ENCODE measurements around the gene RCOR1. TPM values are rescaled to one million over a fixed set of nuclear protein-coding genes. Genes with fewer than 3 reads are reported as not detected.

RCOR1 gene
- total RNA-seq, 1 experiment from 2014 or later: 34.1 TPM

- H3K79me2 ChIP-seq (ENCODE audit: insufficient read depth, low read length): peaks cover 17% of the 10 kb centered on the region; the same call in 1 of the 2 replicates
- no peak overlapping the region for H4K5ac ChIP-seq (ENCODE audit: insufficient read length, low read depth, low read length)
- H2BK12ac ChIP-seq (ENCODE audit: insufficient read length, low read depth, low read length): no peak overlapping the region
- H3K27me3 ChIP-seq (ENCODE audit: insufficient read depth, low read length): no peaks in the 10 kb centered on the region
- no peaks in the 10 kb centered on the region for H3K27me3 Mint-ChIP-seq (ENCODE audit: low read depth)
- no peak overlapping the region for H3K4me2 ChIP-seq (ENCODE audit: insufficient read depth, insufficient read length, low read length)
- no peak overlapping the region for H2AK5ac ChIP-seq (ENCODE audit: insufficient read length, low read length)
- H2BK20ac ChIP-seq (ENCODE audit: low read depth, low read length, poor library complexity, severe bottlenecking): no peak overlapping the region
- H3K79me1 ChIP-seq (ENCODE audit: insufficient read depth, low read depth, low read length, poor library complexity, severe bottlenecking): peaks cover 7% of the 10 kb centered on the region
- no peak overlapping the region for H3K4ac ChIP-seq (ENCODE audit: low read depth, low read length)
- no peak overlapping the region for H2BK15ac ChIP-seq (ENCODE audit: low read depth, low read length)
- no peak overlapping the region for H3K9ac ChIP-seq (ENCODE audit: extremely low read depth, insufficient read length, low read length)
- H3K9me3 ChIP-seq (ENCODE audit: control insufficient read depth, low read depth, low read length): no peaks in the 10 kb centered on the region
- no peak overlapping the region for H3K4me3 Mint-ChIP-seq
- H3K4me1 Mint-ChIP-seq: peaks cover 23 to 27% of the 10 kb centered on the region in 2 experiments
- H2AFZ ChIP-seq (ENCODE audit: low read length): no peak overlapping the region
- no peak overlapping the region for H4K91ac ChIP-seq (ENCODE audit: insufficient read length, low read depth, low read length)
- H3K14ac ChIP-seq (ENCODE audit: insufficient read depth, low read length): no peak overlapping the region
- H4K8ac ChIP-seq (replicated peaks; ENCODE audit: insufficient read length, low read depth, low read length): no peak overlapping the region
- H3K4me1 ChIP-seq (ENCODE audit: insufficient read depth, low read length): peaks cover 6% of the 10 kb centered on the region; the same call in 1 of the 2 replicates
- H3K27ac Mint-ChIP-seq: peak overlapping the region in 1 of 3 experiments; percentile 29; a peak in 2 of 7 replicates
- H3K23me2 ChIP-seq (ENCODE audit: insufficient read length, low read depth, low read length, poor library complexity, severe bottlenecking): peaks cover 2% of the 10 kb centered on the region
- no peaks in the 10 kb centered on the region for H3K9me3 Mint-ChIP-seq
- H3K23ac ChIP-seq (ENCODE audit: insufficient read length, low read depth, low read length): no peak overlapping the region
- H2BK5ac ChIP-seq (ENCODE audit: insufficient read length, low read length): no peak overlapping the region
- H3K36me3 Mint-ChIP-seq (ENCODE audit: insufficient read depth in 1 of 3, low read depth in 3 of 3): peaks cover 3 to 12% (median 5%) of the 10 kb centered on the region in 3 experiments; a peak in 4 of 7 replicates
- H3K27ac ChIP-seq (ENCODE audit: insufficient read length, low read depth, low read length): no peak overlapping the region
- no peak overlapping the region for H3K56ac ChIP-seq (ENCODE audit: insufficient read length, low read depth, low read length)
- DNase-seq: no peak
- WGBS (ENCODE audit: extremely low coverage, insufficient read length, low lambda C conversion rate): no CpG with 5 or more reads among the region's 9 CpGs
- H4K20me1 ChIP-seq (ENCODE audit: control insufficient read depth, insufficient read depth, insufficient read length): no peaks in the 10 kb centered on the region
- TF ChIP-seq, protein P1, sequence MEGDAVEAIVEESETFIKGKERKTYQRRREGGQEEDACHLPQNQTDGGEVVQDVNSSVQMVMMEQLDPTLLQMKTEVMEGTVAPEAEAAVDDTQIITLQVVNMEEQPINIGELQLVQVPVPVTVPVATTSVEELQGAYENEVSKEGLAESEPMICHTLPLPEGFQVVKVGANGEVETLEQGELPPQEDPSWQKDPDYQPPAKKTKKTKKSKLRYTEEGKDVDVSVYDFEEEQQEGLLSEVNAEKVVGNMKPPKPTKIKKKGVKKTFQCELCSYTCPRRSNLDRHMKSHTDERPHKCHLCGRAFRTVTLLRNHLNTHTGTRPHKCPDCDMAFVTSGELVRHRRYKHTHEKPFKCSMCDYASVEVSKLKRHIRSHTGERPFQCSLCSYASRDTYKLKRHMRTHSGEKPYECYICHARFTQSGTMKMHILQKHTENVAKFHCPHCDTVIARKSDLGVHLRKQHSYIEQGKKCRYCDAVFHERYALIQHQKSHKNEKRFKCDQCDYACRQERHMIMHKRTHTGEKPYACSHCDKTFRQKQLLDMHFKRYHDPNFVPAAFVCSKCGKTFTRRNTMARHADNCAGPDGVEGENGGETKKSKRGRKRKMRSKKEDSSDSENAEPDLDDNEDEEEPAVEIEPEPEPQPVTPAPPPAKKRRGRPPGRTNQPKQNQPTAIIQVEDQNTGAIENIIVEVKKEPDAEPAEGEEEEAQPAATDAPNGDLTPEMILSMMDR (conservative IDR thresholded peaks at IDR 0.05): no peak
- H3K18ac ChIP-seq (ENCODE audit: insufficient read length, low read depth, low read length): no peak overlapping the region
- H2BK120ac ChIP-seq (ENCODE audit: low read depth, low read length, poor library complexity, severe bottlenecking): no peak overlapping the region
- no peak overlapping the region for H3T11ph ChIP-seq (ENCODE audit: low read length)
Observed at GRCh38 chr14:102620413-102620812, 28.0 kb downstream of the RCOR1 start.
